Smooth muscle cell (in vitro differentiated cells): ENCODE measurements around the gene KIAA1217. TPM values are rescaled to one million over a fixed set of nuclear protein-coding genes. Genes with fewer than 3 reads are reported as not detected.

ENCODE experiments used
- DNase-seq: peaks from one replicate; lab custom pipeline; 2025; ENCODE audit not compliant: unreplicated experiment; lab: John Stamatoyannopoulos, UW
- H2AFZ ChIP-seq: fragments of 200-600 bp; sonication (generic); 2 replicates; pipeline ENCODE4 v1.6.0; 2016; ENCODE audit warnings: antibody characterized with exemption, low read depth, mild to moderate bottlenecking
- H3F3A ChIP-seq: fragments of 200-600 bp; sonication (generic); 2 replicates; pipeline ENCODE4 v1.6.0; 2017; ENCODE audit warnings: antibody characterized with exemption, low read depth
- H3K27ac ChIP-seq: fragments of 200-600 bp; sonication (generic); 2 replicates; pipeline ENCODE4 v1.5.1; 2016; ENCODE audit warnings: low read depth, mild to moderate bottlenecking
- H3K27me3 ChIP-seq: fragments of 200-600 bp; sonication (generic); 2 replicates; pipeline ENCODE4 v1.6.1; 2016; ENCODE audit warnings: low read depth, mild to moderate bottlenecking
- H3K36me3 ChIP-seq: fragments of 200-600 bp; sonication (generic); 2 replicates; pipeline ENCODE4 v1.5.1; 2016; ENCODE audit warnings: low read depth
- H3K4me1 ChIP-seq: fragments of 200-600 bp; sonication (generic); 2 replicates; pipeline ENCODE4 v1.5.1; 2016; ENCODE audit warnings: low read depth
- H3K4me2 ChIP-seq: fragments of 200-600 bp; sonication (generic); 2 replicates; pipeline ENCODE4 v1.6.0; 2016; ENCODE audit warnings: mild to moderate bottlenecking
- H3K4me3 ChIP-seq: fragments of 200-600 bp; sonication (generic); 2 replicates; pipeline ENCODE4 v1.5.1; 2016; ENCODE audit warnings: mild to moderate bottlenecking
- H3K79me2 ChIP-seq: fragments of 200-600 bp; sonication (generic); 2 replicates; pipeline ENCODE4 v1.6.0; 2016; ENCODE audit warnings: low read depth, mild to moderate bottlenecking
- H3K9ac ChIP-seq: fragments of 200-600 bp; sonication (generic); 2 replicates; pipeline ENCODE4 v1.6.0; 2016; ENCODE audit warnings: low read depth
- H3K9me3 ChIP-seq: fragments of 200-600 bp; sonication (generic); replicated peaks from 2 replicates; pipeline ENCODE4 v1.5.1; 2016; ENCODE audit warnings: low read depth
- H4K20me1 ChIP-seq: fragments of 200-600 bp; sonication (generic); 2 replicates; pipeline ENCODE4 v1.6.0; 2016; ENCODE audit warnings: low read depth
- whole genome bisulfite sequencing: methylation state at CpG from one replicate; pipeline ENCODE4 v1.1.7; 2016; ENCODE audit warnings: low lambda C conversion rate; 5-methylcytosine and 5-hydroxymethylcytosine counted together
- polyA plus RNA-seq: library from polyadenylated mRNA; unstranded; fragments of >200 nt; fragmentation: Nextera tagmentation; extraction: Ambion mirVana; gene quantifications from 2 replicates; pipeline ENCODE4 v1.2.1, GENCODE V29; 2016
- total RNA-seq: library from RNA; depleted of rRNA; stranded (reverse); fragments of >200 nt; gene quantifications from 2 replicates; pipeline ENCODE4 v1.2.3, GENCODE V29; 2014
- TF ChIP-seq, protein P1 (sequence below): fragments of 200-600 bp; sonication (generic); IDR thresholded peaks from 2 replicates; pipeline ENCODE4 v1.5.1; 2017; ENCODE audit warnings: borderline replicate concordance, mild to moderate bottlenecking, antibody characterized with exemption; ENCODE audit not compliant: insufficient read depth, poor library complexity, severe bottlenecking

Gene KIAA1217
- total and polyA plus RNA-seq, 2 experiments from 2014 or later = 43.3 to 68.8 TPM

DNA sequence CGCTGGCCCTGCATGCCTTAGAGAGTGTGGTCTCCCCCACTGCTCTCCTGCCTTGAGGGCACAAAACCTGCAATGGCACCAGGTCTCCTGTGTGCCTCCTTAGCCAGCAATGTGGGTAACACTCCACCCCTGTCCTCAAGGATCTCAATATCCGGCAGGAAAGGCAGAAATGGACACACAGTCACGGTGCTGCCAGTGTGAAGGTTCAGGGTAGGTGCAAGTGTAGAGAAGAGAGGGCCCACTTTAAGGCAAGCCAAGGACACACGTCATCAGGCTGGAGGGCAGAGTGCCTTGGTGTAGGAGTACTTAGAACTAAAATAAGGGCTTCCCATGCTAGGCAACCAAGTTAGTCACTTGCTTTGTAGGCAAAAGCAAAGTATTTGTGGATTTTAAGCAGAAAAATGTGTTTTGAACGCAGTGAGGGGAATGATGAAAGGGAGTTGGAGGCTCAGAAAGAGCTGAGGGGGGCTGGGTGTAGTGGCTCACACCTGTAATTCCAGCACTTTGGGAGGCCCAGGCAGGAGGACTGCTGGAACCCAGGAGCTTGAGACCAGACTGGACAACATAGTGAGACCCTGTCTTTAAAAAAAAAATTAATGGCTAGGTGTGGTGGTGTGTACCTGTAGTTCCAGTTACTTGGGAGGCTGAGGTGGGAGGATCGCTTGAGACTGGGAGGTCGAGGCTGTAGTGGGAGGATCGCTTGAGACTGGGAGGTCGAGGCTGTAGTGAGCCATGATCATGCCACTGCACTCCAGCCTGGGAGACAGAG lies 361.9 kb downstream of the KIAA1217 start:
- TF ChIP-seq, protein P1, sequence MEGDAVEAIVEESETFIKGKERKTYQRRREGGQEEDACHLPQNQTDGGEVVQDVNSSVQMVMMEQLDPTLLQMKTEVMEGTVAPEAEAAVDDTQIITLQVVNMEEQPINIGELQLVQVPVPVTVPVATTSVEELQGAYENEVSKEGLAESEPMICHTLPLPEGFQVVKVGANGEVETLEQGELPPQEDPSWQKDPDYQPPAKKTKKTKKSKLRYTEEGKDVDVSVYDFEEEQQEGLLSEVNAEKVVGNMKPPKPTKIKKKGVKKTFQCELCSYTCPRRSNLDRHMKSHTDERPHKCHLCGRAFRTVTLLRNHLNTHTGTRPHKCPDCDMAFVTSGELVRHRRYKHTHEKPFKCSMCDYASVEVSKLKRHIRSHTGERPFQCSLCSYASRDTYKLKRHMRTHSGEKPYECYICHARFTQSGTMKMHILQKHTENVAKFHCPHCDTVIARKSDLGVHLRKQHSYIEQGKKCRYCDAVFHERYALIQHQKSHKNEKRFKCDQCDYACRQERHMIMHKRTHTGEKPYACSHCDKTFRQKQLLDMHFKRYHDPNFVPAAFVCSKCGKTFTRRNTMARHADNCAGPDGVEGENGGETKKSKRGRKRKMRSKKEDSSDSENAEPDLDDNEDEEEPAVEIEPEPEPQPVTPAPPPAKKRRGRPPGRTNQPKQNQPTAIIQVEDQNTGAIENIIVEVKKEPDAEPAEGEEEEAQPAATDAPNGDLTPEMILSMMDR = no peak
- H3K9ac ChIP-seq = no peak overlapping the region
- H3K4me3 ChIP-seq = no peak overlapping the region
- H3F3A ChIP-seq = no peaks in the 10 kb centered on the region
- no peak overlapping the region for H2AFZ ChIP-seq
- H3K79me2 ChIP-seq = no peaks in the 10 kb centered on the region
- 91% methylated on average over 9 of the region's 9 CpGs for WGBS
- H3K4me2 ChIP-seq = no peak overlapping the region
- DNase-seq = no peak
- H3K9me3 ChIP-seq = no peaks in the 10 kb centered on the region
- no peaks in the 10 kb centered on the region for H4K20me1 ChIP-seq
- H3K27me3 ChIP-seq = no peaks in the 10 kb centered on the region
- no peaks in the 10 kb centered on the region for H3K36me3 ChIP-seq
- no peak overlapping the region for H3K27ac ChIP-seq
- H3K4me1 ChIP-seq = no peaks in the 10 kb centered on the region

DNA sequence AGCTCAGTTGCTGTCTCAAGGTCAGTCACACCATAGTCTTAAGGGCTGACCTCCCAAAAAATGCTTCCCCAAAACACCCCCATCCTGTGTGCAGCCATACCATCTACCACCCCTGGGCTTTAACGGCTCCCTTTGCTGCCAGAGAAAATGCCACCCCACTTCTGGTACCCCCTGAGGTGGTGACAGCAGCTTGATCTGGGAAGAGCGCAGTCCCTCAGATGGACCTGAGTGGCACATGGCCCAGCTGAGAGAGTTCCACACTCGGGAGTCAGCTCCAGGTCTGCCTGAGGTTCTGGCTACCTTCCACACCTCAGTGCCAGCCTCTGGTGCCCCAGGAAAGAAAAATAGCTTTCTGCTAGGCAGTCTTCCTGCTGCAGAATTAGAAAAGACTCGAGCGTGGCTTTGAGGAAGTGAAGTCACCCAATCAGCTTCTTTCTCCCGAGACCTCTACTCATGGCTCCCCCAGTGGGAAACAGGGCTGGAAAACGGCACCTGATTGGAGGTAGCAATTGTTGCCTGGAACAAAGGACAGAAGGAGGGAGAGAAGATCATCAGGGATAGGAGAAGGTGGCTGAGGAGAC lies 363.0 kb downstream of the KIAA1217 start:
- no peaks in the 10 kb centered on the region for H4K20me1 ChIP-seq
- no peaks in the 10 kb centered on the region for H3K9me3 ChIP-seq
- no peaks in the 10 kb centered on the region for H3K36me3 ChIP-seq
- no peak overlapping the region for H3K4me2 ChIP-seq
- DNase-seq = no peak
- TF ChIP-seq, protein P1 = no peak
- no peak overlapping the region for H3K27ac ChIP-seq
- no peaks in the 10 kb centered on the region for H3F3A ChIP-seq
- no peaks in the 10 kb centered on the region for H3K27me3 ChIP-seq
- H2AFZ ChIP-seq = no peak overlapping the region
- no peaks in the 10 kb centered on the region for H3K79me2 ChIP-seq
- no peak overlapping the region for H3K4me3 ChIP-seq
- WGBS = 84% methylated on average over 7 of the region's 7 CpGs
- H3K9ac ChIP-seq = no peak overlapping the region
- H3K4me1 ChIP-seq = no peaks in the 10 kb centered on the region

DNA sequence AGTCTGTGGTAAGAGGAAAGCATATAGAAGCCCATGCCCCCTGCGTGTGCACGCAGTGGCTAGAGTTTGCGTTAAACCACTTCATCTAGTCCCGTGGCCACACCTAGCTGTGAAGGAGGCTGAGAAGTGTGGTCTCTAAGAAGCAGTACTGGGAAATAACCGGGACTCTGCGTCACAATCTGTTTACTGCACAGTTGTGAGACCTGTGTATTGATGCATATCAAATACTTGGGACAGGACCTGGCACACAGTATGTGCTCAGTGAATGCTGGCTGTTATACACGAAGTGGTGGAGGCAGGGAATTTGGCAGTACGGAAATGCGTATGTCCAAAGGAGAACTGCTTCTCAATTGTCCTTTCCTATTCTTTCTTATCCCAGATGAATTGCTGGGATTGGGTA lies 365.2 kb downstream of the KIAA1217 start:
- Histone ChIP-seq H2AFZ (no peak overlapping the region), H4K20me1 (no peaks in the 10 kb centered on the region), H3K9ac (no peak overlapping the region), H3K4me2 (no peak overlapping the region), H3K36me3 (no peaks in the 10 kb centered on the region), H3K79me2 (no peaks in the 10 kb centered on the region), H3F3A (no peaks in the 10 kb centered on the region), H3K4me3 (no peak overlapping the region), H3K27me3 (no peaks in the 10 kb centered on the region), H3K9me3 (no peaks in the 10 kb centered on the region), H3K27ac (no peak overlapping the region), H3K4me1 (no peaks in the 10 kb centered on the region)
- TF ChIP-seq, protein P1 = no peak
- 94% methylated on average over 9 of the region's 9 CpGs for whole genome bisulfite sequencing
- no peak for DNase-seq

DNA sequence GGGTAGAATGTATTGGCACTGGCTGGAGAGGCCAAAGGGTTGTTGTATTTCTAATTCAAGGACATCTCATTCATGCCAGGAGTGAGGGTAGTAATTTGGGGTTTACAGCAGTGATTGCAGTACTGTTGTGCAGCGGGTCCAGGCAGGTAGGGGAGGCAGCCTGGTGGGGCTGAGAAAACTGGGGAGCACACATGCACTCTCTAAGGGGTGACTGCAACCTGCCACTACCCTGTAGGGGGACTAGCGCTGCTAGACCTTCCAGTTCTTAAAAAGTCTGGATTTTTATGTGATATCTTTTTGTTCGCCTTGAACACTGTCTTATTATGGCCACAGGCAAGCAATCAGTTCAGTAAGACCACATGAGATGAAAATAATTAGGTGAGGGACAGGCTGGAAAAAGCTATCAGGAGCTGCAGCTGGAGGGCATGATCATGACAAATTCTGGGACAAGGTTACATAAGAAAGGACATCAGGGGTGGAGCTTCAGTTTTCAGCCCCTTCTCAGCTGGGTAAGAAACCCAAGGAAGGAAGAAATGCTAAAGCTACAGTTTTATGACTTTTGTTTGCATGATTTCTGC lies 365.7 kb downstream of the KIAA1217 start:
- Histone ChIP-seq H3K27ac (no peak overlapping the region), H3K4me3 (no peak overlapping the region), H3F3A (no peaks in the 10 kb centered on the region), H3K4me2 (no peak overlapping the region), H3K4me1 (no peaks in the 10 kb centered on the region), H3K9me3 (no peaks in the 10 kb centered on the region), H4K20me1 (no peaks in the 10 kb centered on the region), H3K27me3 (no peaks in the 10 kb centered on the region), H3K36me3 (no peaks in the 10 kb centered on the region), H3K9ac (no peak overlapping the region), H3K79me2 (no peaks in the 10 kb centered on the region), H2AFZ (no peak overlapping the region)
- DNase-seq = no peak
- WGBS = 98% methylated on average over 3 of the region's 3 CpGs
- TF ChIP-seq, protein P1 = no peak
